Measurements from ENCODE around the gene RPRD2. TPM values are rescaled to one million over a fixed set of nuclear protein-coding genes. Genes with fewer than 3 reads are reported as not detected.

The RPRD2 gene
- polyA plus RNA-seq, 1 donor from 2014 or later, result 8.6 TPM

DNA sequence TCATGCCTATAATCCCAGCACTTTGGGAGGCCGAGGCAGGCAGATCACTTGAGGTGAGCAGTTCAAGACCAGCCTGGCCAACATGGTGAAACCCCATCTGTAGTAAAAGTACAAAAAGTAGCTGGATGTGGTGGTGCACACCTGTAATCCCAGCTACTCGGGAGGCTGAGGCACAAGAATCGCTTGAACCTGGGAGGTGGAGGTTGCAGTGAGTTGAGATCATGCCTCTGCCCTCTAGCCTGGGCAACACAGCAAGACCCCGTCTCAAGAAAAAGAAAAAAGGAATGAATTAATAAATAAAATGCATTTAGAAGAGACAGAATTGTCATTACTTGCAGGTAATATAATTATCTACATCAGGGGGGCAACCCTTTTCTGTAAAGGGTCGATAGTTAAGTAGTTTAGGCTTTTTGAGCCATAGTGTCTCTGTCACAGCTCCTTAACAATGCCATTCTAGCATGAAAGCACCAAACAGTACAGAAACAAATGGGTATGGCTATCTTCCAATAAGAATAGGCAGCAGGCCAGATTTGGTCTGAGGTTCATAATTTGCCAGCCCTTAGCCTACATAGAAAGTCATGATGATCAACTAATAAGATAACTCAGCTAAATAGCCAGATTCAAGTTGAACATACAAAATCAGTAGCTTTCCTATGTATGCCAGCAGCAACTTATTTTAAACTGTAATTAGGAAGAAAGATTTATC lies 56.8 kb downstream of the RPRD2 start:
- Histone ChIP-seq H3F3A (ENCODE audit: insufficient read depth, low read length, poor library complexity, severe bottlenecking) (no peaks in the 10 kb centered on the region), H3K79me2 (replicated peaks; ENCODE audit: insufficient read depth, low read length) (no peaks in the 10 kb centered on the region), H3K4me2 (ENCODE audit: low read length) (no peak overlapping the region), H3K36me3 (ENCODE audit: insufficient read depth, low read length) (no peaks in the 10 kb centered on the region), H2AFZ (ENCODE audit: low read depth, low read length) (no peak overlapping the region), H3K27me3 (ENCODE audit: insufficient read depth, low read depth, low read length) (no peaks in the 10 kb centered on the region), H3K27ac (ENCODE audit: low read length) (no peak overlapping the region), H3K9ac (ENCODE audit: low read length) (no peak overlapping the region), H4K20me1 (ENCODE audit: insufficient read depth) (no peaks in the 10 kb centered on the region), H3K9me2 (ENCODE audit: insufficient read depth, low read length) (no peaks in the 10 kb centered on the region), H3K4me3 (ENCODE audit: low read length) (no peak overlapping the region), H3K9me3 (ENCODE audit: low read length) (no peaks in the 10 kb centered on the region)
- TF ChIP-seq SMC3 (conservative IDR thresholded peaks at IDR 0.05; ENCODE audit: poor library complexity), result no peak
- no peak for TF ChIP-seq EZH2 (IDR thresholded peaks at IDR 0.05; ENCODE audit: borderline replicate concordance, insufficient read depth, low read length, poor library complexity, severe bottlenecking)
- no peak for TF ChIP-seq POLR2AphosphoS5 (IDR thresholded peaks at IDR 0.05)
- TF ChIP-seq TAF1 (IDR thresholded peaks at IDR 0.05; ENCODE audit: low read depth), result no peak
- no peak for TF ChIP-seq RAD21 (conservative IDR thresholded peaks at IDR 0.05)
- TF ChIP-seq EP300 (conservative IDR thresholded peaks at IDR 0.05; ENCODE audit: poor library complexity, severe bottlenecking), result no peak
- TF ChIP-seq, protein P1, sequence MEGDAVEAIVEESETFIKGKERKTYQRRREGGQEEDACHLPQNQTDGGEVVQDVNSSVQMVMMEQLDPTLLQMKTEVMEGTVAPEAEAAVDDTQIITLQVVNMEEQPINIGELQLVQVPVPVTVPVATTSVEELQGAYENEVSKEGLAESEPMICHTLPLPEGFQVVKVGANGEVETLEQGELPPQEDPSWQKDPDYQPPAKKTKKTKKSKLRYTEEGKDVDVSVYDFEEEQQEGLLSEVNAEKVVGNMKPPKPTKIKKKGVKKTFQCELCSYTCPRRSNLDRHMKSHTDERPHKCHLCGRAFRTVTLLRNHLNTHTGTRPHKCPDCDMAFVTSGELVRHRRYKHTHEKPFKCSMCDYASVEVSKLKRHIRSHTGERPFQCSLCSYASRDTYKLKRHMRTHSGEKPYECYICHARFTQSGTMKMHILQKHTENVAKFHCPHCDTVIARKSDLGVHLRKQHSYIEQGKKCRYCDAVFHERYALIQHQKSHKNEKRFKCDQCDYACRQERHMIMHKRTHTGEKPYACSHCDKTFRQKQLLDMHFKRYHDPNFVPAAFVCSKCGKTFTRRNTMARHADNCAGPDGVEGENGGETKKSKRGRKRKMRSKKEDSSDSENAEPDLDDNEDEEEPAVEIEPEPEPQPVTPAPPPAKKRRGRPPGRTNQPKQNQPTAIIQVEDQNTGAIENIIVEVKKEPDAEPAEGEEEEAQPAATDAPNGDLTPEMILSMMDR (IDR thresholded peaks at IDR 0.05; ENCODE audit: poor library complexity, severe bottlenecking), result no peak
- TF ChIP-seq MXI1 (conservative IDR thresholded peaks at IDR 0.05; ENCODE audit: poor library complexity, severe bottlenecking), result no peak
- TF ChIP-seq, protein P2, sequence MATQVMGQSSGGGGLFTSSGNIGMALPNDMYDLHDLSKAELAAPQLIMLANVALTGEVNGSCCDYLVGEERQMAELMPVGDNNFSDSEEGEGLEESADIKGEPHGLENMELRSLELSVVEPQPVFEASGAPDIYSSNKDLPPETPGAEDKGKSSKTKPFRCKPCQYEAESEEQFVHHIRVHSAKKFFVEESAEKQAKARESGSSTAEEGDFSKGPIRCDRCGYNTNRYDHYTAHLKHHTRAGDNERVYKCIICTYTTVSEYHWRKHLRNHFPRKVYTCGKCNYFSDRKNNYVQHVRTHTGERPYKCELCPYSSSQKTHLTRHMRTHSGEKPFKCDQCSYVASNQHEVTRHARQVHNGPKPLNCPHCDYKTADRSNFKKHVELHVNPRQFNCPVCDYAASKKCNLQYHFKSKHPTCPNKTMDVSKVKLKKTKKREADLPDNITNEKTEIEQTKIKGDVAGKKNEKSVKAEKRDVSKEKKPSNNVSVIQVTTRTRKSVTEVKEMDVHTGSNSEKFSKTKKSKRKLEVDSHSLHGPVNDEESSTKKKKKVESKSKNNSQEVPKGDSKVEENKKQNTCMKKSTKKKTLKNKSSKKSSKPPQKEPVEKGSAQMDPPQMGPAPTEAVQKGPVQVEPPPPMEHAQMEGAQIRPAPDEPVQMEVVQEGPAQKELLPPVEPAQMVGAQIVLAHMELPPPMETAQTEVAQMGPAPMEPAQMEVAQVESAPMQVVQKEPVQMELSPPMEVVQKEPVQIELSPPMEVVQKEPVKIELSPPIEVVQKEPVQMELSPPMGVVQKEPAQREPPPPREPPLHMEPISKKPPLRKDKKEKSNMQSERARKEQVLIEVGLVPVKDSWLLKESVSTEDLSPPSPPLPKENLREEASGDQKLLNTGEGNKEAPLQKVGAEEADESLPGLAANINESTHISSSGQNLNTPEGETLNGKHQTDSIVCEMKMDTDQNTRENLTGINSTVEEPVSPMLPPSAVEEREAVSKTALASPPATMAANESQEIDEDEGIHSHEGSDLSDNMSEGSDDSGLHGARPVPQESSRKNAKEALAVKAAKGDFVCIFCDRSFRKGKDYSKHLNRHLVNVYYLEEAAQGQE (IDR thresholded peaks at IDR 0.05; ENCODE audit: borderline replicate concordance), result no peak

DNA sequence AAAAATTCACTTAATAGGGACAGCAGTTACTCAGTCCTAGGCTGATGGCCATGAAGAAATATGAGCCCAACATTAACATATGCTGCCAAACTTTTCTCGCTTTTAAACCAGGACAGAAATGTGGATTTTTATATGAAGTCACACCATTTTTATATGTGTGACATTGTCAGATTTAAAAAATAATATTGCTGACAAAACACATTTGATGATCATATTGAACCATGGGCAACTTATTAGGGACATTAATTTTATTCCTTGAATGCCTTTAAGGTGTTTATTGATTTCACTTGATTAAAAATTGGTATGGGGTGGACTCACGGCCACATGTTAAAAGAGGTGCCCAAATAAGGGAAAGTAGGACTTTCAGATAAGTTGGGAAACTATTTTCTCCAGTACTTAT lies 58.6 kb downstream of the RPRD2 start:
- TF ChIP-seq MXI1 (conservative IDR thresholded peaks at IDR 0.05; ENCODE audit: poor library complexity, severe bottlenecking) (no peak), RAD21 (conservative IDR thresholded peaks at IDR 0.05) (no peak), EP300 (conservative IDR thresholded peaks at IDR 0.05; ENCODE audit: poor library complexity, severe bottlenecking) (no peak), POLR2AphosphoS5 (IDR thresholded peaks at IDR 0.05) (no peak)
- TF ChIP-seq, protein P2 (IDR thresholded peaks at IDR 0.05; ENCODE audit: borderline replicate concordance), result no peak
- no peaks in the 10 kb centered on the region for H3K9me3 ChIP-seq (ENCODE audit: low read length)
- no peaks in the 10 kb centered on the region for H3K9me2 ChIP-seq (ENCODE audit: insufficient read depth, low read length)
- H3F3A ChIP-seq (ENCODE audit: insufficient read depth, low read length, poor library complexity, severe bottlenecking), result no peaks in the 10 kb centered on the region
- H2AFZ ChIP-seq (ENCODE audit: low read depth, low read length), result no peak overlapping the region
- no peaks in the 10 kb centered on the region for H4K20me1 ChIP-seq (ENCODE audit: insufficient read depth)
- no peaks in the 10 kb centered on the region for H3K36me3 ChIP-seq (ENCODE audit: insufficient read depth, low read length)
- H3K27me3 ChIP-seq (ENCODE audit: insufficient read depth, low read depth, low read length), result no peaks in the 10 kb centered on the region
- no peak overlapping the region for H3K4me3 ChIP-seq (ENCODE audit: low read length)
- H3K79me2 ChIP-seq (replicated peaks; ENCODE audit: insufficient read depth, low read length), result no peaks in the 10 kb centered on the region
- no peak overlapping the region for H3K9ac ChIP-seq (ENCODE audit: low read length)
- no peak overlapping the region for H3K27ac ChIP-seq (ENCODE audit: low read length)
- H3K4me2 ChIP-seq (ENCODE audit: low read length), result no peak overlapping the region
